Stimulated activated CD8-positive, alpha-beta memory T cell treated with anti-CD3 and anti-CD28 coated beads, Interleukin-4, amount 100 ng/mL, for 1 hour (primary cell): ENCODE data around the gene PPAN.

Experiments
- DNase-seq, 2 donors: peaks; one replicate each; pipeline ENCODE4 v3.0.0-alpha.2; 2020; ENCODE audit warnings: low read depth in 2 of 2, low spot score in 1 of 2

PPAN gene

DNA sequence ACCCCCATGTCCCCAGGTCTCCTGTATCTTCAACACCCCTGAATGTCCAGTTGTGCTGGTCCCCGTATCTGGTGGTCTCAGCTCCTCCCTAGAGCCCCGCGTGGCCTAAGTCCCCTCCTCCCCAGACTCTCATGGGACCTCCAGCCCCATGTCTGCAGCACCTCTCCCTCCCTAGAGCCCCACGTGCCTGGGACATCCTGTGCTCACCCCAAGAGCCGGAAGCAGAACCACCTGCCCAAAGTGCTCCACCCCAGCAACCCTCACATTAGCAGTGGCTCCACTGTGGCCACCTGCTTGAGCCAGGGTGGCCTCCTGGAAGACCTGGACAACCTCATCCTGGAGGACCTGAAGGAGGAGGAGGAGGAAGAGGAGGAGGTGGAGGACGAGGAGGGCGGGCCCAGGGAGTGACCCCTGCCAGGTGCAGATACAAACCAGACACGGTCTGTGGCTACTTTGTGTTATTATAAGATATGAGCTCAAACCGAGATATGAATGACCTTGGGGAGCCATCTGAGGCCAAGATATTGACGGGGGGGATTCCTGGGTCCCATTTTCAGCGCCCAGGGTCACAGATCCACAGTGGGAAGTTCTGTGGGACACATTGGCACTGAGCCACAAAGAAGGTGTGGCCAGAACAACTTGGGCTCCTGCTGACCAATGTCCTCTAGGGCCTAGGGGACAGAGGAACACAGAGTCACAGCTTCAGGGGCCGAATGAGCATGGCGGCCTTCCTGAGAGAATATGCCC lies 14.1 kb upstream of the PPAN start:
- no peak for DNase-seq

DNA sequence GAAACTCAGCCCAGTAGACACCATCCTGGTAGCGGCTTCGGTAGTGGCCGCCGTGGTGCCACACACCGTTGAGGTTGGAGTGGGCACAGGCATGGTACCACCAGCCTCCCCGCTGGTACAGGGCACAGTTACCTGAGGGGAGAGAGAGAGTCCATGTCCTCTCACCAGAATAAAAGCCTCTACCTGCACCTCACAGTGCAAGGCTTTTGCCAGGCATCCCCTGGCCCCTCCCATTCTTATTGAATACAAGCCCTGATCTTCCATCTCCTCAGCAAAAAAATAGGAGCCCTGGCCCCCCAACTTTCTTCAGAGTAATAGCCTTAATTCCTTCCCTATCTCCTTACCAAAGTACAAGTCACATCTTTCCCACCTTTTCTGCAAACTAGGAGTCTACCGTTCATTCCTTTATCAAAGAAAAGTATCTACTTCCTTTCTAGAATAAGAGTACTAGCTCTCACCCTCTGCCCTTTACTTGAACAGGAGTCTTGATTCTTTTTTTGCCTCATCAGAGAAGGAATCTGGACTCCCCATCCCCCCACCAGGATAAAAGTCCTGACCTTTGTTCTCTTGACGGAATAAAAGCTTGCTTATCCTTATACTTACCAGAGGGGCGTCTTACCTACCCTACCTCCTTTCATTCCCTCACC lies 13.4 kb upstream of the PPAN start:
- DNase-seq: no peak

DNA sequence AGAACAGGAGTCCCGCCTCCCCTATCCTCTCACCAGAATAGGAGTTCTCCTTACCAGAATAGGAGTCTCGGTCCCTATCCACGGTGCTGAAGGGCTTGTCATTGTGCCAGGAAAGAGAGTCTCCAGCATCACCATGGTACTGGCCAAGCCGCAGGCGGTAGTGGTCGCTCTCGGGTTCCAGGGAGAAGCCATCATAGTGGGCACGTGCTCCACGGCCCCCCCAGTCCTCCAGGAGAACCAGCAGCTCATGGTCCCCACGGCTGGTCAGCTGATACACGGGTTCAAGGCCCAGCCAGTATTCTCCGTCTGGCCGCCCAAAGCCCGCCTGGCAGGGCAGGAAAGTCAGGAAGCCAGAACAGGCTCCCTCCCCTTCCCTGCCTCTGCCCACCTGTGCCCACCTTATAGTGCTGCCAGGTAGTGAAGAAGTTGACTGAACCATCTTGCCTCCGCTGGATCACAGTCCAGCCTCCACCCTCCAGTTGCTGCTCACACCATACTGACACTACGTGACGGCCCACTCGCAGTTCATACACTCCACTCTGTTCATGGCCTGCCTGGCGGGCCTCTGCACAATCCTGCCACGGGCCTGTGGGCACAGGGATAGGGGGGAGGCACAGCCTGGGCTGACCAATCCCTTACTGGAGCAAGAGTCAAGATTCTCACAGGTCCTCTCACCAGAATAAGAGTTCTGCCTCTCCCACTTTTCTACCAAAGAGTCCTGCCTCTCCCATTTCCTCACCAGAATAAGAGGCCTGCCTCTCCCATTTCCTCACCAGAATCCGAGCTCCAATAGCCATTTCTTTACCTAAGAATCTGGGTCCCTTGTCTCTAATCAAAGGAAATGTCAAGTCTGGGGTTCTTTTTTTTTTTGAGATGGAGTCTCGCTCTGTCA lies 12.6 kb upstream of the PPAN start:
- DNase-seq: no peak

DNA sequence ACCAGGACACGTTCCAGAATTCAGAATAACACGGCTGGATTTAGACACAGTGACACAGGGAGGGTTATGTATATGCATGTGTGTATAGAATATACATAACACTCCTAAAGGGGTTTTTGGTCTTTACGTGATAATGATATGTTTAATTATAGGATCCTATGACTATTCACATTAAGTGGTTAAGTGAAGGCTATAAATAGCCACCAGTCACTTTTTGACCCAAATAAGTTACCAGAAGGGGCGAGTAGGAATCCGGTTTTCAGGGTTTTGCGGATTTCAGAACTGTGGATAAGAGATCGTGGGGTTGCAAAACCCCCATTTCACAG lies 10.6 kb upstream of the PPAN start:
- no peak for DNase-seq

DNA sequence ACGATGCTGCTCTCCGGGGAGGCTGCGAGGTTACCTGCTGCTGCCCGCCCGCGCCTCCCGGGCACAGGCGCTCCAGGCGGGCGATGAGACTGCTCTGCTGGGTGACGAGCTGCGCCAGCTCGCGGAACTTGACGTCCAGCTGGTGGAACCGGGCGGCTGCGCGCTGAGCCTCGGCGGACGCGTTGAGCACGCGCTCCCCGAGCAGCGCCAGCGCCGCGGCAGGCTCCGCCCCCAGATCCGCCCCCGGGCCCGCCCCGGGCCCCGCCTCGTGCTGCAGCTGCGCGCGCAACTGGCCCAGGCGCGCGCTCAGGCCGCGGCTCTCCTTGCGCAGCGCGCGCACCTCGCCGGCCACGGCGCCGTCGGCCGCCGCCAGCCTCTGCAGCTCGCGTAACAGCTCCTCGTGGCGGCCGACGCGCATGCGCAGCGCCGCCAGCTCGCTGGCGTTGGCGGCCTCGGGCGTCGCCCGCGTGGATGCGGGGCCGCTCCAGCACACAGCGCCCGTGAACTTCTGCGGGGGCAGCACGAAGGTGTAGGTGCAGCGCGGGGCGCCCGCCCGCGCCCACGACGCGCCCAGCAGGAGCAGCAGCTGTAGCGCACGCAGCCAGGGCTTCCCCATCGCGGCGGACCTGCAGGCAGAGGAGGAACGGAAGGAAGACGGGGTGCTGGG lies 10.1 kb upstream of the PPAN start:
- DNase-seq: peak; percentile 75

DNA sequence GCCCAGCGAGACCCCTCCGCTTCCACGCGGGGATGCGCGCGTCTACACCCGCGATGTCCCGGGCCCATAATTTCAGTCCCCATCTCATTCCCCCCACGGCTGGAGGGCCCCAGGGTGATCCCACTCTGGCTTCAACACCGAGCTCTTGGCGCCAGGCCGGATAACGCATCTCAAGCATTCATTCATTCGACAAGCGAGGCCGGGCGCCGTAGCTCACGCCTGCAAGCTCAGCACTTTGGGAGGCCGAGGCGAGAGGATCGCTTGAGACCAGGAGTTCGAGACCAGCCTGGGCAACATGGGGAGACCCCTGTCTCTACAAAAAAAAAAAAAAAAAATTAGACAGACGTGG lies 9.6 kb upstream of the PPAN start:
- DNase-seq: no peak

DNA sequence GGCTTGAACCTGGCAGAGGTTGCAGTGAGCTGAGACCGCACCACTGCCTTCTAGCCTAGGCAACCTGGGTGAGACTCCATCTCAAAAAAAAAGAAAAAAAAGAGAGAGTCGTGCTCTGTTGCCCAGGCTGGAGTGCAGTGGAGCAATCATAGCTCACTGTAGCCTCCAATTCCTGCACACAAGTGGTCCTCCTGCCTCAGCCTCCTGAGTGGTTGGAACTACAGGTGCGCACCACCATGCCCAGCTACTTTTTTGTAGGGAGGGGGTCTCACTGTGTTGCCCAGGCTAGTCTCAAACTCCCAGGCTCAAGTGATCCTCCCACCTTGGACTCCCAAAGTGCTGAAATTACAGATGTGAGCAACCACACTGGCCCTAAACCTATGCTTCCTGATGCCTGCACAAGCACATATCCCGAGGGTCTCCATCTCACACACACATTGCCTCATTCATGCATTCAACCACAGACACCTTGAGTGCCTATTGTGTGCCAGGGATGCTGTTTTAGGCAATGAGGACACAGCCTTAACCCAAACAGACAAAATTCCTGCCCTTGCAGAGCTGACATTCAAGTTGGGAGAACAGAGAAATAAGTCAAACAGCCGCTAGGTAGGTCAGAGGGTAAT lies 5.9 kb upstream of the PPAN start:
- DNase-seq: no peak

DNA sequence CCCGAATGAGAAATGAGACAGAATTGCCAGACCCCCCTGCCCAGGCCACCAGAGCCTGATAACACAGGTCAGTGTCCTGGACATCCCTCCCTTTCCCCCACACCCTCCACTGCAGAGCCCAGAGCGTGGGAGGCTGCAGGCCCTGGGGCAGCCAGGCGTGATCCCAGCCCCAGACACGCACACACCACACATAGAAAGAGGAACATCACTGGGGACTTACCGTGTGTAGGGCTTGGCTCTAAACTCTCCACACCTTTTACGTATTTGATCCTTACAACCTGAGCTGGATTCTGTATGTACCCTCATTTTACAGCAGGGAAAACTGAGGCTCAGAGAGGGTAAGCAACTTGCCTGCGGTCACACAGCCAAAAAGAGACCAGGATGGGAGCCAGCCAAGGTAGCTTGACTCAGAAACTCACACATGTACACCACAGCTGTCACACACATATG lies 3.4 kb upstream of the PPAN start:
- DNase-seq: no peak

DNA sequence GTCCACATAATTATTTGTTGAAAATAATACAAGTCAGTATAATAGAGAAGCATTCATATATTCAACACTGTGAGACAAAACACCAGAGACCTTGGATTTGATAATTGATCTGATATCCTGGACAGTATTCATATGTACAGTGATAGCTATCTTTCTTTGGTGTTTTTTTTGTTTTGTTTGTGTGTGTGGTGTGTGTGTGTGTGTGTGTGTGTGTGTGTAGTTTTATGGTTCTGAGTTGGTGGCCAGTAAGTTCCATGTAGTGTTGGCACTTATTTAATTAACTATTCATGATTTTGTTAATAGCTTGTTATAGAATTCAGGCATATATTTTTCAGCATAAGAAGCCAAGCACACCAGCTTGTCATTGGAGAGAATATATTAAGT lies 2.0 kb upstream of the PPAN start:
- no peak for DNase-seq

DNA sequence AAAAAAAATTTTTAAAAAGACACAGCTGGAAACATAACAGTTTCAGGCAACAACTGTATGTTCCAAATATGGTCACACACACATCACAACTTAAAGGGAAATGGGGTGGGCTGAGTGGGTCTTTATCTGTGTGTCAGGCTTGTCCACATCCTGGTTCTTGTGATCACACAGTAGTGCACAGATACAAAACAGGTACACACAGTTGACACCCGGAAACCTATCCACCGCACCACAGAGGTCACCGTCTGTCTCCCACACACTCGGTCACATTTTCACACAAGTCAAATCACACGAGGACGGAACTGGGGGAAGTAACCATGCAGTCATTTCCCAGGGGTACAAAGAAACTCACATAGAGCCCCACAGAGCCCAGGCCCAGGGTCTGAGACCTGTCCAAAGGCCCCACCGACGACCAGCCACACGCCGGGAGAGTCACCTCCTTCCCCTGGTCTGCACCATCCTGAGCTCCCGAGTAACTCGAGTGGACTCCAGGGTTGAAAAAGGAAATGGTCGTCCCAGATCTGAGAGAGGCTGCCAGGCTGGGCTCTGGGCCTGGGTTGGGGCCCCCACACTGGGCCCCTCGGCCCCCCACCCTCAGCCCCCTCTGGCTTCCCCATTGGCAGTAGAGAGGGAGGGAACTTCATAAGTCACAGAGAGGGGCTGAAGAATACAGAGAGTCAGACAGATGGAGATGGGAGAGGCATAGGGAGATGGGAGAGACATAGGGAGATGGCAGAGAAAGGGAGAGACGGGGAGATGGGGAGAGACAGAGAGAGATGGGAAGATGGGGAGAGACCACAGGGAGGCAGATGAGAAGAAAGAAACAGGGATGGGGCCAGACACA lies 1.3 kb upstream of the PPAN start:
- DNase-seq: peak; percentile 54 to 61

DNA sequence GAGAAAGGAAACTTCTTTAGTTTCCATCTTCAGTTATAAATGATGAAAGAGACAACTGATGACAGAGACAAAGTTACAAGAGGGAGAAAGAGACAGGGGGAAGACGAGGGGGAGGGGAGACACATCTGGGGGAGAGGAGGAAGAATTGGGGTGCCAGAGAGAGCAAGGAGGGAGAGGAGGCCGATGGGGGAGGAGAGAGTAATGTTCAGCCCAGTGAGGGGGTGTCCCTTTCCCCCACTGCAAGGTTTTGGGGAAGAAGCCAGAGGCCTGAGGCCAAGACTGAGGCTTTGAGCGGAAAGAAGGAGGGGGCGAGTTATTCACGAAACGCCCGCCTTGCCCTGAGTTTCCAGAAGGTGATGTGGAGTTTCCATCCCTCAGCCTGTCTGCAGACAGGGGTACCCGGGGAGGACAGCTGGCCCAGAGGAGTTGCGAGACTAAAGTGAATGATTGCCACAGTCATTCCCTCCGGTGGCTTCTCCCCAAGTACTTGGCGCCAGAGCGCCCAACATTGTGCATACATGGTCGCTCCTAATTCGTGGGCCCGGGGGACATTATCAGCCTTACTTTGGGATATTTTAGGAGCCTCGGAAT lies 558 bp upstream of the PPAN start:
- peak; percentile 49 to 60 for DNase-seq

DNA sequence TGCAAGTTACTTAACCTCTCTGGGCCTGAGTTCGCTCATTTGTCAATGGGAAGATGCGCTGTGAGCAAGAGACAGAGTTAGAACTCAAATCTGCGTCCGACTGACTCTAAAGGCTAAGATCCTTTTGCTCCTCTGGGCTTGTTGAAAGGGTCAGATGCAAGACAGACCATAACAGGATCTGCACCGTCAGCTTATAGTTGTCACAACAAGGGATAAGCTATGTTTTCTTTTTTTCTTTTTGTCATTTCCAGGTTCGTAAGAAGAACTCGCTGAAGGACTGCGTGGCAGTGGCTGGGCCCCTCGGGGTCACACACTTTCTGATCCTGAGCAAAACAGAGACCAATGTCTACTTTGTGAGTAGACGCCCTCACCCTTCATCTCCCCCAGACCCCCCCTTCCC lies 1.1 kb downstream of the PPAN start:
- DNase-seq: no peak

DNA sequence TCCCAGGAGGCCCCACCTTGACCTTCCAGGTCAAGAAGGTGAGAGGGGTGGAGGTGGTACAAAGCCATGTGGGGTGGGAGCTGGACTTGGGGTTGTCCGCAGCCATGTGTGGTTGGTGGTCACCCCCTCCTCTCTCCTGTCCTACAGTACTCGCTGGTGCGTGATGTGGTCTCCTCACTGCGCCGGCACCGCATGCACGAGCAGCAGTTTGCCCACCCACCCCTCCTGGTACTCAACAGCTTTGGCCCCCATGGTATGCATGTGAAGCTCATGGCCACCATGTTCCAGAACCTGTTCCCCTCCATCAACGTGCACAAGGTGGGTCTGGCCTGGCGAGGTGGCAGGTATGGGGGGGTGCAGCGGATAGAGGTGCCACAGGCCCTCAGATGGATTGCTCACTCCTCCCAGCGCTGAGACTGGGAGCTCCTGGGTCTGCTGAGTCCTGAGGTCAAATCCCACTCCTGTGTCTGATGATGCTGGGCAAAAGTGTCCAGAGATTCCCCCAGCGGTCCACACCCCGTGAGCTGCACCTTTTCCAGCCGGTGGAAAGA lies 1.7 kb downstream of the PPAN start:
- no peak for DNase-seq

DNA sequence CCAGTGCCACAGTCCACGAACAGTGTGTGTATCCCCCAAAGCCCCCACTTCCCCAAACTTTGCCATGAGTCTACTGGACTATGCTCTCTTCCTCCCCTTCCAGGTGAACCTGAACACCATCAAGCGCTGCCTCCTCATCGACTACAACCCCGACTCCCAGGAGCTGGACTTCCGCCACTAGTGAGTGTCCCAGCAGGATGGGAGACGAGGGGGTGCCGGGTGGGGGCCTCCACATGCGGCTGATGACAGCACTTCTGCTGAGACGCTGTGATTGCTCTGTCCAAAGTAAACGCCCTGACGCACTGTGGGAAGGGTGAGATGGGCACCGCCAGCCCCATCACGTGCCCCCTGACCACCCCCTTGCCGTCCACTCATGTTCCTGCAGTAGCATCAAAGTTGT lies 3.4 kb downstream of the PPAN start:
- no peak for DNase-seq

DNA sequence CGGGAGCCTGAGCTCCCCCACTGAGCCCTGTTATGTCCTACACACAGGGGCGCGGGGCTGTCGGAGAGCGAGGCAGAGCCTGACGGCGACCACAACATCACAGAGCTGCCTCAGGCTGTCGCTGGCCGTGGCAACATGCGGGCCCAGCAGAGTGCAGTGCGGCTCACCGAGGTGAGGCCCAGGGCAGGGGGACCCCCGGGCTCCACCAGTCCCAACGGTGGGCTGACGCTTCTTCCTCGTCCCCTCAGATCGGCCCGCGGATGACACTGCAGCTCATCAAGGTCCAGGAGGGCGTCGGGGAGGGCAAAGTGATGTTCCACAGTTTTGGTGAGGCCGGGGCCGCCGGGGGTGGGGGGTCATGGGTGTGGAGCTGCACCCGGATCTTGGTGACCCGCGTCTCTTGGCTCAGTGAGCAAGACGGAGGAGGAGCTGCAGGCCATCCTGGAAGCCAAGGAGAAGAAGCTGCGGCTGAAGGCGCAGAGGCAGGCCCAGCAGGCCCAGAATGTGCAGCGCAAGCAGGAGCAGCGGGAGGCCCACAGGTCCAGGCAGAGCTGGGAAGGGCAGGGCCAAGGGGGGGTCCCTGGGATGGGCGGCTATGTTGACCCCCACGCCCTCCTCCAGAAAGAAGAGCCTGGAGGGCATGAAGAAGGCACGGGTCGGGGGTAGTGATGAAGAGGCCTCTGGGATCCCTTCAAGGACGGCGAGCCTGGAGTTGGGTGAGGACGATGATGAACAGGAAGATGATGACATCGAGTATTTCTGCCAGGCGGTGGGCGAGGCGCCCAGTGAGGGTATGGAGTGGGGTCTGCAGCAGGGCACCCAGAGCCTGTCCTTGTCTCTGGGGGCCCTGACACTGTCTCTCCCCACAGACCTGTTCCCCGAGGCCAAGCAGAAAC lies 4.2 kb downstream of the PPAN start:
- DNase-seq: no peak

DNA sequence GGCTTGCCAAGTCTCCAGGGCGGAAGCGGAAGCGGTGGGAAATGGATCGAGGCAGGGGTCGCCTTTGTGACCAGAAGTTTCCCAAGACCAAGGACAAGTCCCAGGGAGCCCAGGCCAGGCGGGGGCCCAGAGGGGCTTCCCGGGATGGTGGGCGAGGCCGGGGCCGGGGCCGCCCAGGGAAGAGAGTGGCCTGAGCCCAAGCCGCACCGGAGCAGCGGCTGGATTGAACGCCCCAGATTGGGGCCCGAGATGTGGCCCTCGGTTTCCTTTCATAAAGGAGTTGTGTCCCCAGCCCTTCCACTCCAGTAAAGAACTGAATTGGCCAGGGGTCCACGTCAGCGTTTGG lies 4.8 kb downstream of the PPAN start:
- no peak for DNase-seq

DNA sequence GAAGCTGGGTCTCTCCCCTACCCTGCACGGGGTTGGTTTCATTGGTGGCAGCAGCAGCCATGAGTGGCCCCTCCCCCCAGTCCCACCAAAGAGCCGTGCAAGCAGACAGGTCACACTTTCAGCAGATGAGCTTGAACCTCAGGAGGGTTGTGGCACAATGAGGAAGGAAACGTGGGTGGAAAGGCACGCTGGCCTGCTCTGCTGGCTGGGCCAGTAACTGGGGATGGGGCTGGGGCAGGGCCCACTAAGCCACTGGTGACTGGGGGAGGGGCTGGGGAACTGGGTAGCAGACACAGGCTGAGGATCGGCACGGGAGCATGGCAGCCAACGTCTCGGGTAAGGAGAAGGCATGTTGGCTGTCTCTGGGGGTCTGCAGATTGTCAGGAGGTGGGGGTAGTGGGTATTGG lies 5.2 kb downstream of the PPAN start, which contains the start of gene P2RY11:
TSS of gene P2RY11 (plus strand) at position 289 of the 407 bp plus-strand sequence. CDS start at position 318, 29 bp downstream.
- DNase-seq: no peak

DNA sequence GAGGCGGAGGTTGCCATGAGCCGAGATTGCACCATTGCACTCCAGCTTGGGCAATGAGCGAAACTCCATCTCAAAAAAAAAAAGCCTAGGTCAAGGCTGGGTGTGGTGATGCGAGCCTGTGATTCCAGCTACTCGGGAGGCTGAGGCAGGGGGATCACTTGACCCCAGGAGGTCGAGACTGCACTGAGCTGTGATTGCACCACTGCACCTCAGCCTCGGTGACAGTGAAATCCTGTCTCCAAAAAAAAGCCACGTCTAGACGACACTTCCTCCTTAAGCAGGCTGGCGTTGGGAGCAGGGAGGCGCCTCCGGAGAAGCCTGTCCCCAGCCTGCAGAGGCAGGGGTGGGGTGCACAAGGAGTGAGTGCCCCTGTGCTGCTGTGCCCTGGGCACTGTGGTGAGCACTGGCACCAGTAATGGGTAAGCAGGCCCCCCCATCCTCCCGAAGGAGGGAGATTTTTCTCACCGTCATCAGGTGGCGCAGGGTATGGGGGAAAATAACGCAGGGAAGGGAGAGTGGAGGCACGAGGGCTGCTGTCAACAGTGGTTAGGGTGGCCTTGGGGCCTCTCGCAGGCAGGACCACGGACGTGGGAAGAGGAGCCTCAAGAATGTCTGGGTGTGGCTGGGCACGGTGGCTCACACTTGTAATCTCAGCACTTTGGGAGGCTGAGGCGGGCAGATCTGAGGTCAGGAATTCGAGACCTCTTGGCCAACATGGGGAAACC lies 6.0 kb downstream of the PPAN start:
- DNase-seq: peak in 1 of 2 donors; percentile 42
